Measurements from ENCODE around the gene RAD51B. TPM values are rescaled to one million over a fixed set of nuclear protein-coding genes. Genes with fewer than 3 reads are reported as not detected.

RAD51B gene
- total and polyA plus RNA-seq, 4 experiments from 2014 or later: 22.0 to 35.7 (median 31.4) TPM

DNA sequence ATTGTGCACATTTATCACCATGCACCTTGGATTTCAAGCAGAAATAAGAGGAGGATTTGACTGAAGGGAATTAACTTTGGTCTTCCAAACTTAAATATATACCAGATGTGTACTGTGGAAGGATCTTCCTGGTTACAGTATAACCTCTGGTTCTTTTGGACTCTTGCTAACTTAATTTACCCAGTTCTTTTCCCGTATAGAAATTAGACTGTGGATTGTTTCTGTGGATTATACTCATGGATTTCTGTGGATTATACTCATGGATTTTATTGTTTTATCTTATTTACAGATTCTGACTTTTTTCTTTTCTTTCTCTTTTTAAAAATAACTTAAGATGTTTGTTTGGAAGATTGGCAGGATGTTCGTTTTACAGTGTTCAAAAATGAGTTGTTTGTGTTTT is 215.3 kb downstream of the RAD51B start:
- Mint-ChIP-seq H3K4me1 (peaks cover 0 to 6% (median 4%) of the 10 kb centered on the region in 4 donors), H3K9me3 (peaks cover 0 to 14% (median 6%) of the 10 kb centered on the region in 8 donors), H3K27ac (no peak overlapping the region), H3K27me3 (no peaks in the 10 kb centered on the region), H3K4me3 (no peak overlapping the region), H3K36me3 (peaks cover 3 to 11% of the 10 kb centered on the region in 2 donors)
- Histone ChIP-seq H3K4me3 (ENCODE audit: low read length in 2 of 2) (no peak overlapping the region), H3K4me1 (ENCODE audit: insufficient read depth, low read length) (no peaks in the 10 kb centered on the region), H3K9me3 (ENCODE audit: control insufficient read depth in 1 of 2, low read length in 2 of 2) (no peaks in the 10 kb centered on the region), H3K36me3 (ENCODE audit: insufficient read depth, low read length) (no peaks in the 10 kb centered on the region), H3K27ac (ENCODE audit: low read depth, low read length) (no peak overlapping the region), H3K27me3 (ENCODE audit: insufficient read depth, low read length) (no peaks in the 10 kb centered on the region)
- intact Hi-C loops (cut with micrococcal nuclease): no loop called here
- DNase-seq: no peak
- ChIA-PET CTCF (ENCODE audit: partially characterized antibody) (no interaction called here), POLR2A (ENCODE audit: partially characterized antibody) (no interaction called here)

DNA sequence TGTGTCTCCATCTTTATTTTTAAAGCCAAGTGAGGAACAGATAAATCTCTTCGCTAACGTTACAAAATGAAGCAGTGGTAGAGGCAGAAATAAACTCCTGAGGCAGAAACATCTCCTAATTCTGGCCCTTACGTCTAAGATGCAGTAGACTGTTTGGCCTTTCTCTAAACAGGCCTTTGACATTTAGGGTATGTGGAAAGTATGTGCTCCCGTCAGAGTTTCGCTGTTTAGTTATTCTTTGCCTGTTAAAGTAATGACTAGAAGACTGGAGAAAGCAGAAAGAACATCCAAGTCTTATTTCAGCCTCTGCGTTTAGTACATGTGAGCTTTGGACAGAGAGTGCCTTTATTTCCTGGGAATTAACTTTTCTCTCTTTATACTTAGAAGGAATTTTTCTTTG is 216.6 kb downstream of the RAD51B start:
- intact Hi-C loops (cut with micrococcal nuclease): no loop called here
- H3K4me3 ChIP-seq (ENCODE audit: low read length in 2 of 2): no peak overlapping the region
- peaks cover 0 to 6% (median 5%) of the 10 kb centered on the region in 4 donors for H3K4me1 Mint-ChIP-seq
- H3K9me3 ChIP-seq (ENCODE audit: control insufficient read depth in 1 of 2, low read length in 2 of 2): no peaks in the 10 kb centered on the region
- no peak for DNase-seq
- H3K9me3 Mint-ChIP-seq: peaks cover 0 to 4% (median 0%) of the 10 kb centered on the region in 8 donors
- H3K27ac Mint-ChIP-seq: no peak overlapping the region
- ChIA-PET CTCF (ENCODE audit: partially characterized antibody) (no interaction called here), POLR2A (ENCODE audit: partially characterized antibody) (no interaction called here)
- peaks cover 0 to 3% of the 10 kb centered on the region in 2 donors for H3K36me3 Mint-ChIP-seq
- no peaks in the 10 kb centered on the region for H3K27me3 Mint-ChIP-seq
- no peaks in the 10 kb centered on the region for H3K4me1 ChIP-seq (ENCODE audit: insufficient read depth, low read length)
- no peaks in the 10 kb centered on the region for H3K36me3 ChIP-seq (ENCODE audit: insufficient read depth, low read length)
- H3K27me3 ChIP-seq (ENCODE audit: insufficient read depth, low read length): no peaks in the 10 kb centered on the region
- no peak overlapping the region for H3K27ac ChIP-seq (ENCODE audit: low read depth, low read length)
- H3K4me3 Mint-ChIP-seq: no peak overlapping the region

DNA sequence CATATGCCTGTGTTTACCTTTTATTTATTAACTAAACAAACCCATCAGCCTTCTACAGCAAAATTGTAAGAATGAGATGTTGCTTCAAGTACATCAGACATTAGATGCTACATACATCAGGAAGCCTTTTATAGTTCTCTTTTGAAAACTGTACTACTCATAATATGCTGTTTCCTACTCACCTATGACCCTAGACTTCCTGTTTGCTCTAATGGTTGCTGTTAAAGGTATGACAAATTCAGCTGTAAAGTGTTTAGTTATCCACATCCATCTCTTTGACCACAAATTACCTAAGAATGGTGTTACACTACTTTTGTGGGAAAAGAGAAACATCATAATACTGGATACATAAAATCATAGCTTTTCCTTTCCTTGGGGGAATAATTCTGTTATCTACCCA is 220.0 kb downstream of the RAD51B start:
- Mint-ChIP-seq H3K4me1 (peaks cover 0 to 6% (median 4%) of the 10 kb centered on the region in 4 donors), H3K4me3 (no peak overlapping the region), H3K9me3 (no peaks in the 10 kb centered on the region), H3K27ac (peak overlapping the region in 1 of 7 donors; percentile 1), H3K27me3 (no peaks in the 10 kb centered on the region), H3K36me3 (peaks cover 0 to 8% of the 10 kb centered on the region in 2 donors)
- Histone ChIP-seq H3K36me3 (ENCODE audit: insufficient read depth, low read length) (no peaks in the 10 kb centered on the region), H3K4me1 (ENCODE audit: insufficient read depth, low read length) (no peaks in the 10 kb centered on the region), H3K27me3 (ENCODE audit: insufficient read depth, low read length) (no peaks in the 10 kb centered on the region), H3K27ac (ENCODE audit: low read depth, low read length) (no peak overlapping the region), H3K9me3 (ENCODE audit: control insufficient read depth in 1 of 2, low read length in 2 of 2) (no peaks in the 10 kb centered on the region), H3K4me3 (ENCODE audit: low read length in 2 of 2) (no peak overlapping the region)
- POLR2A ChIA-PET (ENCODE audit: partially characterized antibody): no interaction called here
- intact Hi-C loops (cut with micrococcal nuclease): no loop called here
- CTCF ChIA-PET (ENCODE audit: partially characterized antibody): no interaction called here
- no peak for DNase-seq

DNA sequence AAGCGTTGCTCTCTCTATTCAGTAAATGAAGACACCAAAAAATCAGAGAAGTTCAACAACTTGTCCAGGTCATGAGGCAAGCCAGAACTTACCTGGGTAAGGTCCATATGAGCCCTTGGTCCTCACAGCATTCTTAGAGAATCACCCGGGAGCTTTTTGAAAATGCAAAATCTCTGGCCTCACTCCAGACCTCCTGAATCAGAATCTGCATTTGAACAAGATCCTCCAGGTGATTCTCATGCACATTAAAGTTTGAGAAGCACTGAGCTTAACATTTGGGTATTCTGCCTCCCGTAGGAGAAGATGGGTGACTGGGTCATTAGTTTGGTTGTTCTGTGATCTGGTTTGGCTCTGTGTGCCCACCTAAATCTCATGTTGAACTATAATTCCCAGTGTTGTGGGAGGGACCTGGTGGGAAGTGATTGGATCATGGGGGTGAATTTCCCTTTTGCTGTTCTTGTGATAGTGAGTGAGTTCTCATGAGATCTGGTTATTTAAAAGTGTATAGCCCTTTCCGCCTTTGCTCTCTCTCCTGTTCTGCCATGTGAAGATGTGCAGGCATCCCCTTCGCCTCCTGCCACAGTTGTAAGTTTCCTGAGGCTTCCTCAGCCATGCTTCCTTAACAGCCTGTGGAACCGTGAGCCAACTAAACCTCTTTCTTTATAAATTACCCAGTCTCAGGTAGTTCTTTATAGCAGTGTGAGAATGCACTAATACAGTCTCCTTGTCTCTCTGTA is 221.2 kb downstream of the RAD51B start:
- Histone ChIP-seq H3K4me3 (ENCODE audit: low read length in 2 of 2) (no peak overlapping the region), H3K9me3 (ENCODE audit: control insufficient read depth in 1 of 2, low read length in 2 of 2) (no peaks in the 10 kb centered on the region), H3K27ac (ENCODE audit: low read depth, low read length) (no peak overlapping the region), H3K4me1 (ENCODE audit: insufficient read depth, low read length) (no peaks in the 10 kb centered on the region), H3K36me3 (ENCODE audit: insufficient read depth, low read length) (no peaks in the 10 kb centered on the region), H3K27me3 (ENCODE audit: insufficient read depth, low read length) (no peaks in the 10 kb centered on the region)
- DNase-seq: no peak
- CTCF ChIA-PET (ENCODE audit: partially characterized antibody): no interaction called here
- POLR2A ChIA-PET (ENCODE audit: partially characterized antibody): no interaction called here
- no peak overlapping the region for H3K4me3 Mint-ChIP-seq
- no peaks in the 10 kb centered on the region for H3K9me3 Mint-ChIP-seq
- peaks cover 0 to 6% (median 4%) of the 10 kb centered on the region in 4 donors for H3K4me1 Mint-ChIP-seq
- H3K27me3 Mint-ChIP-seq: no peaks in the 10 kb centered on the region
- intact Hi-C loops (cut with micrococcal nuclease): no loop called here
- peaks cover 0 to 8% of the 10 kb centered on the region in 2 donors for H3K36me3 Mint-ChIP-seq
- no peak overlapping the region for H3K27ac Mint-ChIP-seq

DNA sequence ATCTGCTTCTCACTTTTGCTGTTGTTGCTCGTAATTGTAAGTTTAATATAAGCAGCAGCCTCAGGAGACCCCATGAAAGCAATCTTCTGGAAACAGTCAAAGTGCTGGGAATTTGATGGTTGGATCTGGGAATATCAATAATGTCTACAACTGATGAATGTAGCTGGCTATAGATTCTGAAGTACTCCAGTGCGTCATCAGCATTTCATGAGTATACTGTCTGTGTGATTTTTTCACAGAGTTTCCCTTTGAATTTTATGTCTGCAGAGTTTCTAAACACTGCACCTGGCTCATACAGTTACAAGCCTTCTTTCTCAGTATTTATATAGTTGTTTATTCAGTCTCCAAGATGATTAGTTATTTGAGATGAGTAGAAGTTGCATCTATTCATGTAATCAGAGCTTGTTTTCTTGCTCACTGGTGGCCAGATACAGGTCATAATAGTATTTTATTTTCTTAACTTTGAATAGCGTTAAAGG is 222.3 kb downstream of the RAD51B start:
- intact Hi-C loops (cut with micrococcal nuclease): no loop called here
- DNase-seq: no peak
- POLR2A ChIA-PET (ENCODE audit: partially characterized antibody): no interaction called here
- Mint-ChIP-seq H3K27ac (peak overlapping the region in 1 of 7 donors; percentile 10), H3K4me1 (peaks cover 0 to 6% (median 4%) of the 10 kb centered on the region in 4 donors), H3K9me3 (no peaks in the 10 kb centered on the region), H3K36me3 (peaks cover 0 to 8% of the 10 kb centered on the region in 2 donors), H3K27me3 (no peaks in the 10 kb centered on the region), H3K4me3 (no peak overlapping the region)
- Histone ChIP-seq H3K27ac (ENCODE audit: low read depth, low read length) (no peak overlapping the region), H3K27me3 (ENCODE audit: insufficient read depth, low read length) (no peaks in the 10 kb centered on the region), H3K4me1 (ENCODE audit: insufficient read depth, low read length) (no peaks in the 10 kb centered on the region), H3K36me3 (ENCODE audit: insufficient read depth, low read length) (no peaks in the 10 kb centered on the region), H3K9me3 (ENCODE audit: control insufficient read depth in 1 of 2, low read length in 2 of 2) (no peaks in the 10 kb centered on the region), H3K4me3 (ENCODE audit: low read length in 2 of 2) (no peak overlapping the region)
- CTCF ChIA-PET (ENCODE audit: partially characterized antibody): no interaction called here

DNA sequence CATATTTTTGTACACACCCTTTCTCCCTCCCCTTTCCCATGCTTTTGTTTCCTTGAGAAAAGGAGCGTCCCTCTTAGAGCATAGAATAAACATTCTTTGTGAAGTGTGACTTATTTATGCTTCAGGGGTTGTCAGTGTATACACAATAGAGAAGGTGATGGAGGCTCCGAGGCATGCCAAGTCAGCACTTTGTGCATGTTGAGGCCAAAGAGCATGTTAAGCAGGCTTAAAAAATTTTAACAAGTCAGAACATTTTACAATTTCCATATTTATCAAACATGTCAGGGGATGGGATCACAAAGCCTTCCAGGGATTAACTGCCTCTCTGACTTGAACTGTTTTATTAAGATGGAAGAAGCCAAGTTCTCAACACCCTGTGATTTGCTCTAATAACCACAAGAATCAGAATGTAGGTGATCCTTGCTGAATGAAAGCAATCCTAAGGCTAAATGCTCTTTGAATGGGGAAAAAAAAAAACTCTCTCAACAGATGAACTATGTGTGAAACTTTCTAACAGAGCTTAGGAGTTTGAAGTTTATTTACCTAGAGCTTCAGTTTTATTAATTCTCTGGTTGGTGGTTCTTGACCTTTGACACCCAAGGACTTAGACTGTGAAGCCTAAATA is 223.1 kb downstream of the RAD51B start:
- Histone ChIP-seq H3K4me1 (ENCODE audit: insufficient read depth, low read length) (no peaks in the 10 kb centered on the region), H3K36me3 (ENCODE audit: insufficient read depth, low read length) (no peaks in the 10 kb centered on the region), H3K4me3 (ENCODE audit: low read length in 2 of 2) (no peak overlapping the region), H3K27ac (ENCODE audit: low read depth, low read length) (no peak overlapping the region), H3K9me3 (ENCODE audit: control insufficient read depth in 1 of 2, low read length in 2 of 2) (no peaks in the 10 kb centered on the region), H3K27me3 (ENCODE audit: insufficient read depth, low read length) (no peaks in the 10 kb centered on the region)
- DNase-seq: no peak
- POLR2A ChIA-PET (ENCODE audit: partially characterized antibody): no interaction called here
- no peaks in the 10 kb centered on the region for H3K27me3 Mint-ChIP-seq
- H3K4me3 Mint-ChIP-seq: no peak overlapping the region
- H3K27ac Mint-ChIP-seq: no peak overlapping the region
- H3K9me3 Mint-ChIP-seq: no peaks in the 10 kb centered on the region
- CTCF ChIA-PET (ENCODE audit: partially characterized antibody): no interaction called here
- peaks cover 0 to 11% of the 10 kb centered on the region in 2 donors for H3K36me3 Mint-ChIP-seq
- peaks cover 0 to 6% (median 4%) of the 10 kb centered on the region in 4 donors for H3K4me1 Mint-ChIP-seq
- intact Hi-C loops (cut with micrococcal nuclease): no loop called here

DNA sequence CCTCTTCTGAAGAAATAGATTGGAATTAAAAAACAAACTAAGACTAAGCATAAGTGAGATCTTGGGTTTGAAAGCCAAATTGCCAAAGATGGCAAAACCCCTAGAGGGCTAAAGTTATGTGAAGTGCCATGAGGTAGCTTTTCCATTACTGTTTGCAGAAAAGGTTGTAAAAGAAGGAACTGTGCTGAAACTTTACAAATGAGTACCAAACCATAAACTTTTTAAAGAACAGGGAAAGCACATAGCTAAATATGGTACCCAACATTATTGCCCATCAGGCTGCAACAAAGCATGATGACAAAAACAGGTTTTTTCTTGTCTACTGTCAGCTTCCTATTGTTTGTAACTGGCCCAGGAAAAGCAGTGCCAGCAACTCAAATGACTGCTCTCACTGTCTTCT is 224.2 kb downstream of the RAD51B start:
- Histone ChIP-seq H3K9me3 (ENCODE audit: control insufficient read depth in 1 of 2, low read length in 2 of 2) (no peaks in the 10 kb centered on the region), H3K4me1 (ENCODE audit: insufficient read depth, low read length) (no peaks in the 10 kb centered on the region), H3K27ac (ENCODE audit: low read depth, low read length) (no peak overlapping the region), H3K4me3 (ENCODE audit: low read length in 2 of 2) (no peak overlapping the region), H3K36me3 (ENCODE audit: insufficient read depth, low read length) (no peaks in the 10 kb centered on the region), H3K27me3 (ENCODE audit: insufficient read depth, low read length) (no peaks in the 10 kb centered on the region)
- Mint-ChIP-seq H3K36me3 (peaks cover 0 to 16% of the 10 kb centered on the region in 2 donors), H3K4me1 (peaks cover 0 to 6% (median 4%) of the 10 kb centered on the region in 4 donors), H3K27me3 (no peaks in the 10 kb centered on the region), H3K9me3 (peaks cover 0 to 5% (median 0%) of the 10 kb centered on the region in 8 donors), H3K27ac (peak overlapping the region in 1 of 7 donors; percentile 32), H3K4me3 (no peak overlapping the region)
- ChIA-PET CTCF (ENCODE audit: partially characterized antibody) (no interaction called here), POLR2A (ENCODE audit: partially characterized antibody) (no interaction called here)
- intact Hi-C loops (cut with micrococcal nuclease): no loop called here
- DNase-seq: no peak

All from CD4-positive, alpha-beta memory T cell (primary cell).